HS-5 (cell line): ENCODE data around the gene FILIP1.
A peak's percentile ranks its signal among the peaks of the same experiment; 100 is the strongest.

Experiments used
- DNase-seq: peaks from one replicate; pipeline ENCODE4 v3.0.0-alpha.2; 2012; ENCODE audit warnings: low read depth

Gene FILIP1, protein sequence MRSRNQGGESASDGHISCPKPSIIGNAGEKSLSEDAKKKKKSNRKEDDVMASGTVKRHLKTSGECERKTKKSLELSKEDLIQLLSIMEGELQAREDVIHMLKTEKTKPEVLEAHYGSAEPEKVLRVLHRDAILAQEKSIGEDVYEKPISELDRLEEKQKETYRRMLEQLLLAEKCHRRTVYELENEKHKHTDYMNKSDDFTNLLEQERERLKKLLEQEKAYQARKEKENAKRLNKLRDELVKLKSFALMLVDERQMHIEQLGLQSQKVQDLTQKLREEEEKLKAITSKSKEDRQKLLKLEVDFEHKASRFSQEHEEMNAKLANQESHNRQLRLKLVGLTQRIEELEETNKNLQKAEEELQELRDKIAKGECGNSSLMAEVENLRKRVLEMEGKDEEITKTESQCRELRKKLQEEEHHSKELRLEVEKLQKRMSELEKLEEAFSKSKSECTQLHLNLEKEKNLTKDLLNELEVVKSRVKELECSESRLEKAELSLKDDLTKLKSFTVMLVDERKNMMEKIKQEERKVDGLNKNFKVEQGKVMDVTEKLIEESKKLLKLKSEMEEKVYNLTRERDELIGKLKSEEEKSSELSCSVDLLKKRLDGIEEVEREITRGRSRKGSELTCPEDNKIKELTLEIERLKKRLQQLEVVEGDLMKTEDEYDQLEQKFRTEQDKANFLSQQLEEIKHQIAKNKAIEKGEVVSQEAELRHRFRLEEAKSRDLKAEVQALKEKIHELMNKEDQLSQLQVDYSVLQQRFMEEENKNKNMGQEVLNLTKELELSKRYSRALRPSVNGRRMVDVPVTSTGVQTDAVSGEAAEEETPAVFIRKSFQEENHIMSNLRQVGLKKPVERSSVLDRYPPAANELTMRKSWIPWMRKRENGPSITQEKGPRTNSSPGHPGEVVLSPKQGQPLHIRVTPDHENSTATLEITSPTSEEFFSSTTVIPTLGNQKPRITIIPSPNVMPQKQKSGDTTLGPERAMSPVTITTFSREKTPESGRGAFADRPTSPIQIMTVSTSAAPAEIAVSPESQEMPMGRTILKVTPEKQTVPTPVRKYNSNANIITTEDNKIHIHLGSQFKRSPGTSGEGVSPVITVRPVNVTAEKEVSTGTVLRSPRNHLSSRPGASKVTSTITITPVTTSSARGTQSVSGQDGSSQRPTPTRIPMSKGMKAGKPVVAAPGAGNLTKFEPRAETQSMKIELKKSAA (N-terminal part only)

DNA sequence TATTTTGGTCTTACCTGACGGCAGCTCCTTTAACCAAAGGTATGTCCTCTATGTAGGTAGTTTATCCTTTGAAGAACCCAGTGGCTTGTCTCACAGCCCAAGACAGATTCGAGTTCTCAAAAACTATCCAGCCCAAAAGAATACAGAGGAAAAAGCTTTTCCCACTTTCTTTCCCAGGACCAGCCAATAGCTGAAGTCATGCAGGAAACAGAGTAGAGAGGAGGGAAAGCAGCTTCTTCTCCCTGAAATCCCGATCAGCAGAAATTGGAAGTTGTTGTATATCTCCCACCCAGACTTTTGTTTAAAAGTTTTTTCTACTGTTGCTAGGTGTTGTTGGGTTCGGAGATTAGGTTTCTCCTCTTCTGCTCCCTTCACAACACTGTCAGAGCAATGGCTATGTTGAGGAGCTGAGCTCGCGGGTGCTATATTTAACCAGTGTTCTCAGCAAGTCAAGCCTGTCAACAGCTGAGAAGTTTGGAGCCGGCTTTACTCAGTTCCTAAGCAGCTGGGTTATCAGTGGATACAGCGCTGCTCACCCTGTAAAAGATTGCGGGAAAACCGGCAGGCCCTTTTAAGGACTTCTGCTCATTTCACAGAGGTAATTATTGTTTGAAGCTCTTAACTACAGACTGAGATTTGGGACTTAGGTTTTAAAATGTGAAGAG, at the start of gene FILIP1:
TSS of gene FILIP1 (minus strand) at position 401 of the 665 bp plus-strand sequence. CDS start 78,828 bp downstream, outside the sequence.
- no peak for DNase-seq

DNA sequence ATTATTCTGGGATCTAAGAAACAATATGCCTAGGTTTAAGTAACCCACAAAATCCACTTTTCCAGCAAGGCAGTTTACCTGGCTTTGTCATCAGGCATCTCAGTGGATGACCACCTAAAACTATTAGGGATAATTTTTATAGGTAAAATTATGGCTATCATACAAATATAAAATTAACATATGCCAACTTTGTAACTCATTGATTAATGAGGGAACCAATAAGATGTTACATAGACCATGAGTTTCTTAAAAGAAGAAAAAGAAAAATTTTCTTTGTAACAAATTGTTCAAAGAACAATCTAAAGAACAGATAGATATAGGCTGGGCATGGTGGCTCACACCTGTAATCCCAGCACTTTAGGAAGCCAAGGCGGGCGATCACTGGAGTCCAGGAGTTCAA, 49.7 kb upstream of the FILIP1 start:
- DNase-seq = no peak

DNA sequence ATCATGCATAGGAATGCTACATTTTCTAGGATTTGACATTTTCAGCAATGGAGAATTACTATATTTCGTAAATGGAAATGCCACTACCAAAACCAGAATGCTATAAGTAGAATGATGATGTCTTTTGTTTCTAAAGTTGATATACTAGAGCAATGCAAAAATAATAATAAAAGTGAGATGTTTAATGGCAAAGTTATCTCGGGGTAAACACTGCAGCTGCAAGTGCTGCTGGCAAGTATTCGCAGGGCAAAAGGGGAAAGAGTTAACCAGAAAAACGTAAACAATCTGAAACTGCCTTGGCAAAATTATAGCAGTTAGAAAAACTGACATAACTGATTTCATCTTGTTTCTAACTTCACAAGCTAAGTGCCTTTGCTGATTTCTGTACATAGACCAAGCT, 45.5 kb upstream of the FILIP1 start:
- DNase-seq = no peak

DNA sequence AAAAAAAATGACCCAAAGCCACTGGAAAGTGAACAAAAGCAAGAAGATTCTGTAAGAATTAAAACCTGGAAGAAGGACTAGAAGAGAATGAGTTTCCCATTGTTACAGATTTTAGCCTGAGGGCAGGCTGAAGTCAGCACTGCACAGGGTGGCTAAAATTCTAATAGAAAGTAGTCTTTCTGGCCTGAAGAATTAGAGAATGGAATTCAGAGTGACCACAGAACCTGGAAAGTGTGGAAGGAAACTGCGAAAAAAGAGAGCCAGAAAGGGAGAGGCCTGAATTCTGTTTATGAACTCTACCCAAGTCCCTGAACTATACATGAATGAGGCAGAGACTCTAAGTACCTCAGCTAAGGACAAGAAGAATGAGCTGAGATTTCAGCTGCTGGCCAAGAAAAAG, 38.9 kb upstream of the FILIP1 start:
- DNase-seq = no peak

DNA sequence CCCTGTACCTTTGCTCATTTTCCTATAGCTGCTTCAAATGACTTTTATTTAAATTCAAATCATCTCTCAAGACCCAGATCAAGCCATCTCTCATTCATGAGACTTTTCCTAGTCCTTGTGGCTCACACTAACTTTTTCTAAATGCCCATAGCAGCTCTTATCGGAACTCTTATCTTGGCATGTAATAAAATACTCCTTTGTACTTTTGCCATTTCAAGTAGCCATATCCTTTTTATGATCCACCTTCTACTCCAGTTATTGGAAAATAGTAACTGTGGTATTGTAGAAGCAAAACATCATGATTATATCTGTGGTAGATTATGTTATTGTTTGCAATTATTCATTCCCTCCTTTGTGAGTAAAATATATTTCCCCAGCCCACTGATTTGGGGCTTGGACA, 37.6 kb upstream of the FILIP1 start:
- DNase-seq = no peak

DNA sequence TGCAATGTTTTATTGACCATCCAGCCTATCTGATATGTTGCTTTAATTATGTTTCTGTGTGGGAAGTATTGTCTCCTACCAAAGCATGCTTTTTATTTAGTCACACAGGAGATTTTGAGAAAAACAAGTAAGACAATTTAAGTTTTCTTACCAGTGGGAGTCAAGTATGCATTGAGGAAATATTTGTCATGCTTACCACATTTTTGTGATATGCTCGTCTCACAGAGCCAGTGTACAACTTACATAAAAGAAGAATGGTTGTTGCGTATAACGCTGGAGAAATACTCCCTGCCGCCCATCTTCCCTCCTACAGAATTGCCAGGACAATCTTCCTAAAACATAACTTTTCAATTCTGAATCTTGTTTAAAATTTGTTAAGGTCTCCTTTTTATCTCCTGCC, 37.1 kb upstream of the FILIP1 start:
- DNase-seq = no peak

DNA sequence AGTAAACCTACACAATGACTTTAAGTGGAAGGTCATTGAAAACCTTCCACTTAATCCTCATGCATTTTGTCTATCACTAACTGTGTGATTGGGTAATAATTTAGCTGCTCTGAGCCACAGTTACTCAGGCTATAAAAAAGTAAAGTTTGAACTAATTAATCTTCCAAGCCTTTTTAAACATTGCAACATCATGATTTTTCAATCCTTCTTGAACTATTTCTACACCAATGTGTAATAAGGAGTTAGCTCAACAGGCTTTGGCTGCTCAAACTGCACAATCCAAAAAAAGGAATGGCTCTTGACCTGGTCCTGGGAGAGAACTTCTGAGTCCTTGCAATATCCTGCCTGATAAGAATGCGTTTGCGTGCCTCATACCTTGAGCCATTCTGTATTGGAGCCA, 34.8 kb upstream of the FILIP1 start:
- no peak for DNase-seq

DNA sequence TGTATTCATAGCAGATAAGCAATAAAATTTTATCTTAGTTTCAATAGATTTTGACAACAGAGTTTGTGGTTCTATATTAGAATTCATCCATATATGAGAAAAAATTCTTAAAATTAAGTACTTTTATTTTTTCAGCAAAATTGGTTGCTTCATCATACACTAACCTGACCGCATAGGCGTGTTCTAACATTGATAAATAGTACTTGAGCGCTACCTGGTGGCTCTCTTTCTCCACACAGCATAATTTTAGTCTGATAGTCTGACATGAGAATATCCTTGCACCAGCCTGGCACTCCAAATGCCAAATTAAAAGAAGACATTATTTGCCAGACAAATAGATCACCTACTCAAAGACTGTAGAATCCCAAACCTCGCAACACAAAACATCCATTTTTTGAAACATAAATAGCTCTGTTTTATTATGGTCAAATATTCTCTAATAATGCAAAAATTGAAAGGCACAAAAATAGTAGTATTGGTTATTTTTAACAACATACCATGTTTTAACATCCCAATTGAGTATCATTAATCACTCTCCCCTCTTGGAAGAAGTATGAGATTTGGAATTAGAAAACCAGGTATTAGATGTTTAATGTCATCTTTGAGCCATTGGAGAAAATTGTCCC, 33.0 kb upstream of the FILIP1 start:
- peak; percentile 52 for DNase-seq

DNA sequence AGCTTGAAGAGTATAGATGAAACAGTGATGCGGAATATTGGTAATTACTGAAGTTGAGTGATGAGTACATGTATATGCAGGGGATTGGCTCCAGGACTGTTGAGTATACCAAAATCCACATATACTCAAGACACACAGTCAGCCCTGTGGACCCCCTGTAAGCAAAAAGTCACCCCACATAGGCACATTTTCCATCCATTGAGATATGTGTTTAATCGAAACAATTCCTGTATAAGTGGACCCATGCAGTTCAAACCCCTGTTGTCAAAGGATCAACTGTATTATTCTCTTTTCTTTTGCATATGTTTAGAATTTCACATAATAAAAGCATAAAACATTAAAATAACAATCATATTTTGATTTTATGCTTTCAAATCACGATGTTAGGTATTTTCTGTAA, 32.1 kb upstream of the FILIP1 start:
- DNase-seq = no peak

DNA sequence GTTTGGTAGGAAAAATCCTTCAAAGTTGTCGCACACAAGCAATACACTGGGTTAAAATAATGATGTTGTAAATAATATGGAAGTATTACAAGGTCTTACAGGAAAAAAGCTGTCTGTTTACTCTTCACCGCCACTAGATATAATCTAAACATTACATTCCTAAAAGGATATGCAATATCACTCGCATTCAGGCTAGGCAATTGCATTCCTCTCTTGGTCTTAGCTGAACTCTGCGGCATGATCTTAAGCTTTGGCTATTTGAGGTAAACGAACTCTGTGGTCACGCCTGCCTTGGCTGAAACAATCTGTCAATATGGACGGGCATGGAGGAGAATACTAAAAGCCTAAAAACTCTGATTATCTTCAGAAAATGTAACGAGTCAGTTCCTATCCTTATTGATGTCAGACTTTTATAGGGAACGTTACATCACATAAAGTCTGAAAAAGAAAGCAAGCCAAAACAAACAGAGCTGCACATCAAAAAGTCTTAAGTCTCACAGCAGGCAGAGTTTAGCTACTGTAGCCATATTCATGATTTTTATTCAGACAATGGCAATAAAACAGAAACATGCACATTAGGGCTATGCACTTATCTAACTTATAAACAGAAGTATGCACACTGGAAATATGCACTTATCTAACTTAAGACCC, 30.8 kb upstream of the FILIP1 start:
- DNase-seq = peak; percentile 86

DNA sequence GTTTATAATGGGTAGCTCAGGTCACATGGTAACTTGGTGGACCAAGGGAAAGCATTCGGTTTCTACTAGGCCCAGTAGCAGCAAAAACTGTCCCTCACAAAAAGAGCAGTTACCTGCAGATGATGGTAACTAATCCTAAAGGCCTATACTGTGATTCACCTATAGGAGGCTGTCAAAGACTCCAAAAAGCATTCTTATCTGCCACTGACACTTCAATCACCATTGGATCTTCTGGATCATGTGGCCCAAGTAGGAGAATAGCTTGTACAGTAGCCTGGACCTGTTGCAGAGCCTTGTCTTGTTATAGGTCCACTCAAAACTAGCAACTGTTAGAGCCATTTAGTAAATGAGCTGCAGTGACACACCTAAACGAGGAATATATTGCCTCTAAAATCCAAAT, 23.2 kb upstream of the FILIP1 start:
- no peak for DNase-seq

DNA sequence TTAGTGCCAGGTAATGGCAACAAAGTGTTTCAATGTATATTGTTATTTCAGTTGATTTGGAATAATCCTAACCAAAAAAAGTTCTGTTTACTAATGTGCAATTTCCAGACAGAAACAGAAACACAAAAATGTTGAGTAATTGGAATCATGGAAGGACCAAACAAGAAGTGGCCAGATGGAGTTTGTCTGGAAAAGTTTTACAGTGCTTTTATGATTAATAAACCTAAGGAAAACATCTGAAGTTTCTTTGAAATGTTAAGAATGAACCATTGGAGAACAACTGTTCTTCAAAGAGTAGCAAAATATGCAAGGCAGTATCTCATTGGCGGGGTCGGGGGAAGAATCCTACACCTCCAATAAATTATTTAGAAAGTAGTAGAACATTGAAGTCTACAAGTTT, 19.0 kb upstream of the FILIP1 start:
- DNase-seq = no peak

DNA sequence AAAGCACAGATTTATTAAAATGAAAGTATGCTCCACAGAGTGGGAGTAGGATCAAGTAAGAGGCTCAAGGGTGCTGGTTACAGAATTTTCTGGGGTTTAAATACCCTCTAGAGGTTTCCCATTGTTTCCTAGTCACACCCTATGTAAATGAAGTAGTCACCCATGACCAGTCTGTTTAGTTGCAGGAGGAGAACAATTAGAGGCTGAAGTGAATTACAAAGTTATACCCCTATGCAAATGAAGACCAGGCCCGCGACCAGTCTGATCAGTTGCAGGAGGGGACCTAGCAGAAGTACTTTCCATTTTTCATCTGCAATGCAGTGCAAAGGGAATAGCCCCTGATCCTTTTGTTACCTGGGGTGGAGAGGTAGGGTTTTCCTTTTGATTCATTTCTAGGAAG, 11.8 kb upstream of the FILIP1 start:
- no peak for DNase-seq

DNA sequence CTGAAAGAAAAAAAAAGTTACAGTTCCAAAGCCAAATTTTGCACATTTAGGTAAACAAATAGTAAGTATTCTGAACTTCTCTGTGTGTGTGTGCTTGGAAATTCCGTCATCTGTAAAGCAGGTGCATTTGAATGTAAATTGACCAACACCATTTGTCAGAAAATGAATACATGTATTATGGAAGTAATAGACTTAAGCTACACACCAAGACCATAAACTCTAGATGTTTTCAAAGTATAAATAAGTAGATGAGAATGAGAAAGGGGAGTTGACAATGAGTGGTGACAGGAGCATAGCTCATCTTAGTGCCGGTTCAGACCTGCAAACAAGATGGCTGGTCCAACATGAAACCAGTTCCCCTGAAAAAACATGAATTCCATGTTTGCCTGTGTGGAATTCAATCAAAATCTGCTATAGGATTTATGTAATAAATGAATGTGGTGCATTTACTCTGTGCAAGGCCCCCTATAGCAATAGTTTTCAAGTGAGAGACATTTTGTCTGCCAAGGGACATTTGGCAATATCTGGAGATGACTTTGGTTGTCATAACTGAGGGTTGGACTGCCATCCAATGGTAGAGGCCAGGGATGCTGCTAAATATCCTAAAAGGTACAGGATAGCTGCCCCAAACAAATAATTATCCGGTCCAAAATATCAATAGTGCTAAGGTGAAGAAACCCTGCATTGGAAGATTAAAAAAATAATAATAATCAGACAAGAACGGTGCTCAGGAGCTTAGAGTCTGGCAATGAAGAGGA, 11.0 kb upstream of the FILIP1 start:
- no peak for DNase-seq

DNA sequence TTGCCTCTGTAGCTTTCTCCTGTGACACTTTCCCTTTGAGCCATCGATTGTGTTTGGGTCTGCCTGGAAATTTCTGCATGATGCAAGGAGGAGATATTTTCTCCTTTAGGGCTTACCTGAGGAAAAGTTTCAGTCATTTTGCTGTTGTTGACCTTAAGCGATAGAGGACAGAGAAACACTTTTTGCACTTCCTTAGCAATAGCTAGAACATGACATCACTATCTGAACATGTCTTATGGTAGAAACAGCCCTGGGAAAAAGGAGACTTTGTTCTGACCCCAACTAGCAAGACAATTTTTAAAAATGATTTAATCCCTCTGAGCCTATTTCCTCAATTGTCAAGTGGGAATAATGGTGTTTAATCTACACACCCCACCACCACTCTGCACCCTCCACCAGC, 9.7 kb upstream of the FILIP1 start:
- DNase-seq = no peak

DNA sequence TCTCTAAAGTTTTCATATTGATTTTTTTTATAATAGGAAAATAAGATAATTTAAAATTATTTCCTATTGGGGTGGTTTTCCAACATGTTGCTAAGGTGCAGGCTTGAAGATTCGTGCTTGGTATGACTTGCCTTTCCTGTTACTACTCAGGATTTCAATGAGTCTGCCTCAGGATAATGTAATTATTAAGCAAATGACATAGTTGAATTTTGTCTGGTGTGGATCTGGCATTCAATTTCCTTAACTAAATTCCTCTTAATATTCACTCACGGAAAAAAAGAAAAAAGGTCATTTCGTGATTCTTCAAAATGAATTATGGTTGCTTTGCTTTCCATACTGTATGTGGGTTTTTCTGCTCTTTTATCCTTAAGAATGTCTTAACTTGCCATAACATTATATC, 9.3 kb upstream of the FILIP1 start:
- no peak for DNase-seq

DNA sequence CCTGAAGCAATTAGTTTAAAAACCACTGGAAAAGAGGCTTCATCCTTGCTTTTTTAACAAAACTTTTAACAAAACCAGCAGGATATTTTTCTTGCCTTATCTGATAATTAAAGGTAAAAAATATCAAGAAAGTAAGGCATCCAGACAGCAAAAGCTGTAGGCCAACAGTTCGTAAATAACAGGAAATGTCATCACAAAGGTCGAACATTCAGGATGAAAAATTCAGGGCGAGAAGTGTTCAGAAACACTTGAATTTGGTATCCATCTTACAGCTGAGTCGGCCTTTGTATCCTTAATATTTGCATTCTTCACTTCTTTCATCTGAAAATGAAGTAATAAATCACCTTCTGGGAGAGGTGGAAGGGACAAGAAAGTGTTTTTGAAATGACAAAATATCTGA, 8.2 kb upstream of the FILIP1 start:
- DNase-seq = no peak

DNA sequence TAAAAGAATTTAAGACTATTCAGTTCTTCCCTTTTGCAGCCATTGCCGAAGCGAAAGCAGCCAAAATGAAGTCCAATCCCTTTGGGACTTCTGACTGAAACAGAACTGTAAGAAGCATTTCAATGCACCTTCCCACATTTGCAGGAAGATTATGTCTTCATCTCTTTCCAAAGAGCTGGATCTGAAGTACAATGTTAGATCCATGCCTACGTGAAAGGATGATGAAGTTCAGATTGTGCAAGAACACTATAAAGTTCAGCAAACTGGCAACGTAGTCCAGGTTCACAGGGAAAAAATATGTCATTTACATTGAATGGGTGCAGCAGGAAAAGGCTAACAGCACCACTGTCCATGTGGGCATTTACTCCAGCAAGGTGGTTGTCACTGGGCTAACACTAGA, 6.0 kb upstream of the FILIP1 start:
- no peak for DNase-seq

DNA sequence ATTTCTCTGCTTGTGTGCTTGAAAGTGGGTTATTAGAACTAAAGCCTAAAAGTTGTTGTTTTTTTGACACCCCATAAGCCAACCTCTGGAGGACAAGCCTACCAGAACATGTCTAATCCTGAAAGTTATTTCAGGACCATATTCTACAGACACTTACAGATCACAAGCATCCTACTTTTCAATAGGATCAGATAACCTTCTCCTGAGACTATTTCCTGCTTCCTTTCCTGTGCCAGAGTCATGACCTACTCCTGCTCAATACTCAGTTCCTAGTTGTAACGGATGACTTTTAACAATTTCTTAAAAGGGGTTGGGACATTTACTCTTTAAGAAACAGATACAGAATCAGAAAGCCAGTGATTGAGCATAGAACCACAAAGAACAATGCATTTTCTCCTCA, 5.3 kb upstream of the FILIP1 start:
- DNase-seq = no peak

DNA sequence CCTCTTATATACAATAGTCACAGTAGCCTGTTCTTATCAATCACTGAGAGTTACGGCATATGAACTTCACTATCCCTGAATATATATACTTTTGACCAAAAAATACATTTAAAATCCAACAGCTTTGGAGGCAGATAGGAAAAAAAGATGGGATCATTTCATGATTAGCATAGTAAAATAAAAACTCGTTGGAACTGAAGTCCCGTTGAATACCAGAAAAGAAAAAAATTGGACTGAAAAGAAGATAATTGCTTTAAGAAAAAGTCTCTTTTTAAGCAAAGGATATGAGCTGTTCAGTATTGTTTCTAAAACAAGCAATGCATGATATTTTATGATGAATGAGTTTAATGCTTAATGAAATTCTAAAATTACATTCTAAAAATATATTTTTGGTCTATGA, 4.4 kb upstream of the FILIP1 start:
- no peak for DNase-seq
